Measurements from ENCODE around the gene FOXO6.

DNA sequence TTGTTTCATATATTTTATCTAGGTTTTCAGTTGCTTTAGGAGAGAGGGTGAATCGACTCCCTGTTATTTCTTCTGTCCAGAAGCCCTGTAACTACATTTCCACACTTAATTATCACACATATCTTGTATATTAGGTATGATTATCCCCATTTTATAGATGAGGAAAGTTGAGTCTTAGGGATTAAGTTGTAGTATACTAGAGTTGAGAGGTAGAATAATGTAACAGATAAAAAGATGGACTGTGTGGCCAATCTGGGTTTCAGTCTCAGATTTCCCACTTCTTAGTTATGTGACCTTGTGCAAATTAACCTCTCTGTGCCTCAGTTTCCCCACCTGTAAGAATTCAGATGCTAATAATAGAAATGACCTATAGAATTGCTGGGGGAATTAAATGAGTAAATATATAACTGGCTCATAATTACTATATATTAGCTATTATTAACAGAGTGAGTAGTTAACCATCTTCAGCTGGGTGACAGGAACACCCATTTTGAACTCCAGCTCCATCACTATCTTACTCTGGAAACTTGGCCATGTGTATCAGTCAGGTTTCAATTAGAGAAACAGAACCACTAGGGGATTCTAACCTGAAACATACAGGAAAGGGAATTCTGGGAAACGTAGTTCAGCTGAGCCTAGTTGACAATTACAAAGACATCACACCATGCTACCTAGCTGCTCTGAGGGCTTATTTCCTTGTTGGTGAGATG is 20.4 kb upstream of the FOXO6 start:
- 0 out of 4 replicates have a peak, but pooled peaks of 1 of the 2 experiments have one; percentile 10 for TF ChIP-seq CTCF (conservative IDR thresholded peaks at IDR 0.05; ENCODE audit: low read depth in 2 of 2)
- TF ChIP-seq, protein P1, sequence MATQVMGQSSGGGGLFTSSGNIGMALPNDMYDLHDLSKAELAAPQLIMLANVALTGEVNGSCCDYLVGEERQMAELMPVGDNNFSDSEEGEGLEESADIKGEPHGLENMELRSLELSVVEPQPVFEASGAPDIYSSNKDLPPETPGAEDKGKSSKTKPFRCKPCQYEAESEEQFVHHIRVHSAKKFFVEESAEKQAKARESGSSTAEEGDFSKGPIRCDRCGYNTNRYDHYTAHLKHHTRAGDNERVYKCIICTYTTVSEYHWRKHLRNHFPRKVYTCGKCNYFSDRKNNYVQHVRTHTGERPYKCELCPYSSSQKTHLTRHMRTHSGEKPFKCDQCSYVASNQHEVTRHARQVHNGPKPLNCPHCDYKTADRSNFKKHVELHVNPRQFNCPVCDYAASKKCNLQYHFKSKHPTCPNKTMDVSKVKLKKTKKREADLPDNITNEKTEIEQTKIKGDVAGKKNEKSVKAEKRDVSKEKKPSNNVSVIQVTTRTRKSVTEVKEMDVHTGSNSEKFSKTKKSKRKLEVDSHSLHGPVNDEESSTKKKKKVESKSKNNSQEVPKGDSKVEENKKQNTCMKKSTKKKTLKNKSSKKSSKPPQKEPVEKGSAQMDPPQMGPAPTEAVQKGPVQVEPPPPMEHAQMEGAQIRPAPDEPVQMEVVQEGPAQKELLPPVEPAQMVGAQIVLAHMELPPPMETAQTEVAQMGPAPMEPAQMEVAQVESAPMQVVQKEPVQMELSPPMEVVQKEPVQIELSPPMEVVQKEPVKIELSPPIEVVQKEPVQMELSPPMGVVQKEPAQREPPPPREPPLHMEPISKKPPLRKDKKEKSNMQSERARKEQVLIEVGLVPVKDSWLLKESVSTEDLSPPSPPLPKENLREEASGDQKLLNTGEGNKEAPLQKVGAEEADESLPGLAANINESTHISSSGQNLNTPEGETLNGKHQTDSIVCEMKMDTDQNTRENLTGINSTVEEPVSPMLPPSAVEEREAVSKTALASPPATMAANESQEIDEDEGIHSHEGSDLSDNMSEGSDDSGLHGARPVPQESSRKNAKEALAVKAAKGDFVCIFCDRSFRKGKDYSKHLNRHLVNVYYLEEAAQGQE (IDR thresholded peaks at IDR 0.05; ENCODE audit: unreplicated experiment): no peak
- TF ChIP-seq JUNB (IDR thresholded peaks at IDR 0.05; ENCODE audit: unreplicated experiment): no peak
- TF ChIP-seq POLR2AphosphoS5 (IDR thresholded peaks at IDR 0.05; ENCODE audit: low read depth): no peak
